HG03520 (cell line): Measurements from ENCODE around the gene PCSK4.

Experiments used
- ATAC-seq: cut with Tn5 transposase; IDR thresholded peaks from one replicate; pipeline ENCODE4 v1.9.1; 2021; ENCODE audit warnings: mild to moderate bottlenecking, moderate library complexity; ENCODE audit not compliant: unreplicated experiment

PCSK4 gene

DNA sequence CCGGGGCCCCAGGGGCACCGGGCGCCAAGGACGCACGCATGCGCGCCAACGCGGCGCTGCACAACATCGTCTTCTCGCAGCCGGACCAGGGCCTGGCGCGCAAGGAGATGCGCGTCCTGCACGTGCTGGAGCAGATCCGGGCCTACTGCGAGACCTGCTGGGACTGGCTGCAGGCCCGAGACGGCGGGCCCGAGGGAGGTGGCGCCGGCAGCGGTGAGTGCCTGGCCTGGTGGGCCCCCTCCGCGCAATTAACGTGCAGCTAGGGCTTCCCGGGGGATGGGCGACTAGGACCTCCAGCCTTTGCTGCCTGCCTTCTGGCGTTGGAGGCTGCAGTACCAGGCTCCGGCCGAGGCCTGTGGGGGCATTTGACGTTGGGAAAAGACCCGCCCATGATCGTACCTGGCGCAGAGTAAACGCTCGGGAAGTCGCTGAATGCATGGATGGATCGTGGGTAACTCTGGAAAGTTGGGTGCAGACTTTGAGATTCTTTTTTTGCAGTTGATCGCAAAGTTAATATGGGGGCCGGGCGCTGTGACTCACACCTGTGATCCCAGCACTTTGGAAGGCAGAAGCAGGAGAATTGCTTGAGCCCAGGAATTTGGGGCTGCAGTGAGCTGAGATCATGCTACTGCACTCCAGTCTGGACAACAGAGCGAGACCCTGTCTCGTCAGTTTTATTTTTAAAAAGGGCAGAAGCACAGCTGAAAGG, 33.0 kb downstream of the PCSK4 start:
- ATAC-seq: no peak

DNA sequence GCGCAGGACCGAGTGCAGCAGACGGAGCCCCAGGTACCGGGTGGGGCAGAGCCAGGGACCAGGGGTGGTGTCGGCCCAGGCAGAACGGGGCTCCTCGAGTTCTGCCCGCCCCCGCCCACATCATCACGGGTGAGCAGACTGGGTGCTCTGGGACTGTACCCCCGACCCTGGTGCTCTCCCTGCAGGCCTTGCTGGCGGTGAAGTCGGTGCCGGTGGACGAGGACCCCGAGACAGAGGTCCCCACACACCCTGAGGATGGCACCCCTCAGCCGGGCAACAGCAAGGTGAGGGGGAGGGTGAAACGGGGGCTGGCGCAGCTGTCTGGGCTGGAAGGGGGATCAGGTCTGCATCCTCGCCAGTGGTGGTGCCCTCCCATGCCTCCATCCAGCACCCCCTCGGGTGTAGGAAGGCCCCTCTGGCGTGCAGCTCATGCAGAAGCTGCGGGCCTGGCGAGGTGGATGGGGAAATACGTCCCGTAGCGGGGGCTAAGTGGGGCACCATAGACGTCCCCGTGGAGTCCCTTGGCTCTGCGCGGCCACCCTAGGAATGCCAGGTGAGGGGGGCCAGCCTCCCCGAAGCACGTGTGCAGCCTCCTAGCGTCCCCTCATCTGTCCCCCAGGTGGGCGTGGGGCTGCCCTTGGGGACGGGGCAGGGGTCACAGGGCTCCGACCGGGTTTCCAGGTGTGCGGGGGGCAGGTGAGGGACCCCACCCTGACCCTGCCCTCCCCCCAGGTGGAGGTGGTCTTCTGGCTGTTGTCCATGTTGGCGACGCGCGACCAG, 33.8 kb downstream of the PCSK4 start:
- ATAC-seq: no peak

DNA sequence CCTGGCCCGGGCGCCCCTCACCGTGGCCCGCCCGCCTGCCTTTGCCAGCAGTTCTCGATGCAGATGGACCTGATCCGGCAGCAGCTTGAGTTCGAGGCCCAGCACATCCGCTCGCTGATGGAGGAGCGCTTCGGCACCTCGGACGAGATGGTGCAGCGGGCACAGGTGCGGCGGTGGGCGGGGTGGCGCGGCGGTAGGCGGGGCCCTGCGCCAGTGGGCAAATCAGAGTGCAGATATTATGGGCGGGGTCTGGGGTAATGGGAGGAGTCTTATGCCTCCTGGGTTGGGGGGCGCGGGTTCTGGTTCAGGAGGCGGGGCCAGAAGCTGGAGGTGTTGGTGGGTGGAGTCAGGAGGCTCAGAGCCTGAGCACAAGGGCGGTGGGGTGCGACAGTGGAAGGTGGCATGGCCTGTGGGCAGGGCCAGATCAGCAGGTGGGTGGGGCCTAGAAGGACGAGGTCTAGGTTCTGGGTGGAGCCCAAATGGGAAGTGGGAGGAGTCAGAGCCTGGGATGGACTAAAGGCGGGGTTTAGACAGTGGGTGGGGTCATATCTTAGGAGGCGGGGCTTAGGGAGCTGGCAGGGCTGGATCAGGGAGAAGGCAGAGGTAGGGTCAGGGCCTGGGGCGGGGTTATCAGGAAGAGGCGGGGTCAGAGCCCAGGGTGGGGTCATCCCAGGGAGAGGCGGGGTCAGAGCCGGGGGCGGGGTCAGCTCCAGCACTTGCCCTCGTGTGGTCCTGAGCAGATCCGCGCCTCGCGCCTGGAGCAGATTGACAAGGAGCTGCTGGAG, 34.6 kb downstream of the PCSK4 start:
- ATAC-seq: no peak

DNA sequence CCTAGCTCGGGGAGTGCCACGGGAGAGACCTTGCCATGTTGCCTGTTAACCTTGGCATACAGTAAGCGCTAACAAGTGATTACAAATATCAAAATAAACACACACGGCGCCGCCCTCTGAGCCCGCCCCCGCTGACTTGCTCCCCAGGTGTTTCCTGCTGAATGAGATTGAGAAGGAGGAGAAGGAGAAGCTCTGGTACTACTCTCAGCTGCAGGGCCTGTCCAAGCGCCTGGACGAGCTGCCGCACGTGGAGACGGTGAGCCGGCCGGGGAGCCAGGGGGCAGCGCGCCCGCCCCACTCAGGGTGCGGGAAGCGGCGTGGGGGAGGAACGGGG, 35.2 kb downstream of the PCSK4 start:
- no peak for ATAC-seq

DNA sequence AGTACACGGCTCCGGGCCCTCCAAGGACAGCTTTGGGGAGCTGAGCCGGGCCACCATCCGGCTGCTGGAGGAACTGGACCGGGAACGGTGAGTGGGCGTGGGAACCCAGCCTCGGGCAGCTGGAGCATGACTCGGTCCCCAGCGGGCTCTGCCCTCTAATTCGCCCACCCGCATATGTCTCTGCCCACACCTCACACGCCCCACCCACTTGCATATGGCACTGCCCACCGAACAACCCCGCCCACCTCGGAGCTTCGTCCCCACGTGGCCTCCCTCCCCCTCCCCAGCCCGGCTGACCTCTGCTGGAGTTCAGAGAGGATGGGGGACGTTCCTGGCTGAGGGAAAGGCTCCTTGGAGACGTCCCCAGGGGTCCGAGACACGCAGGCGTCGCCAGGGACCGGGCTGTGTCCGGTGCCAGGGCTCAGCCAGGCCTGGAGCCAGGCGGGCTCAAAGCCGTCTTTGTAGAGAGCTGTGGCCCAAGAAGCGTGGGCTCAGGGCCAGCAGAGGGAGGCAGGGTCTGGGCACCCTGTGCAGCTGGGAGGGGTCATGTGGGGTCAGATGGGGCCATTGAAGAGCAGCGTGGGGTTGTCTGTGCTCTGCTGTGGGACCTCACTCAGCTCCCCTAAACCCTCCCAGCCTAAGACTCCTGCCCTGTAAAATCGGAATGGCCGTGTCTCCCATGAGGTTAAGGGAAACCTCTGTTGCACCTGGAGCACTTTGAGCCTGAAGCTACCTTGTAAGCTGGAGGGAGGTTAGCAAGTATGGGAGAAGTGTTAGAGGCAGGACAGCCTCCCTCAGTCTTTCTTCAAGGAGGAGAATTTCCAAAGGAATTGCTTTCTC, 36.4 kb downstream of the PCSK4 start:
- ATAC-seq: no peak

DNA sequence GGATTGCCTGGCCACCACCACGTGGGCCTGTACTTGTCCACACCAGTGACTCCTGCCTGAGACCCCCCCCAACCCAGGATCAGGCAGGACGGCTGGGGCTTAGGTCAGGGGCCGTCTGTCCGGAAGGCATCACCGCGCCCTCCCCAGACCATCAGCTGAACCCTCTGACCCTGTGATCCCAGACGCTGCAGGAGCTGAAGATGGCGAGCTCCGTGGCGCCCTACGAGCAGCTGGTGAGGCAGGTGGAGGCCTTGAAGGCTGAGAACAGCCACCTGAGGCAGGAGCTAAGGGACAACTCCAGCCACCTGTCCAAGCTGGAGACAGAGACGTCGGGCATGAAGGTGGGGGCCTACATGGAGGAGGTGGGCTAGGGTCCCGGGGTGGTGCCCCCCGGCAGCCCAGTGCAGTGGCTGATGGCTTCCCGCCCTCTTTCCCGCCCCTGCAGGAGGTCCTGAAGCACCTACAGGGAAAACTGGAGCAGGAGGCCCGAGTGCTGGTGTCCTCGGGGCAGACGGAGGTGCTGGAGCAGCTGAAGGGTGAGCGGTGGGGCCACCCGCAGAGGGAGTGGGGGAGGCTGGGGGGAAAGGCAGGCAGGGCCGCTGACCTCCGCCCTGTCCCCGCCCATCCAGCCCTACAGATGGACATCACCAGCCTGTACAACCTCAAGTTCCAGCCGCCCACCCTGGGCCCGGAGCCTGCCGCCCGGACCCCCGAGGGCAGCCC, 37.2 kb downstream of the PCSK4 start:
- no peak for ATAC-seq

DNA sequence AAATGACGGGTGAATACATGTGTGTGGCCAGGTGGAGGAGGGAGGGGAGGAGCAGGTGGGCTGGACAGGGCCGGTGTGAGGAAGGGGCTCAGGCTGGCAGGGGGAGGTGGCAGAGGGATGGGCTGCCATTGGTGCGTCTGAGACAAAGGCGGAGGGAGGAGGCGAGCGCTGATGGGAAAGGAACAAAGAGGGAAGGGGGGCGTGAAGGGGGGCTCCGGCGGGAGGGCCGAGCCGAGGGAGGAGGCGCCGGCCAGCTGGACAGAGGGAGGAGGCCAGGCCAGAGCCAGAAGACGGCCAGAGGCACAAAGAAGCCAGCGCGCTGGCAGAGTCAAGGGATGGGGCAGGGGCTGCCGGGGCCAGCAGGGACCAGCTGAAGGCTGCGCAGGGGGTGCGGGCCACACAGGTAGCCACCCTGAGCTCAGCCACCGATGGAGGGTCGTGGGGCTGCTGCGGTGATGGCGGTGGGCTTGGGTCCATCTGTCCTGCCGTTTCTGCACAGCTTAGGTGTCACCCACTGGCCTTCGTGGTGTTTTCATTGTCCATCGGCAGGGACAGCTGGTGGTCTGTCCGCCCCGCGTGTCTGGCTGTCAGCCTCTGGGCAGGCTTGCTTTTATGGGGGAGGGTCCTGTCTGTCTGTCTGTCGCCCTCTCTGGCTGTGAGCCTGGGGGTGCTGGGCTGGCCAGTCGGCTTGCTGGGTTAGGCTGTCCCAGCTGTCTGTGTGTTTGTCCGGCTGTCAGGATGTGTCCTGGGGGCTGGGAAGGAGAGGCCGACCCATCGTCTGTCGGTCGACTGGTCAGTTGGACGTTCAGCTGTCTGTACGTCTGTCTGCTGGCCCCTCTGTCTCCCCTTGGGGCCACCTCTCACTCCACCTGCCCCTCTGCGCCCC, 38.0 kb downstream of the PCSK4 start:
- no peak for ATAC-seq

DNA sequence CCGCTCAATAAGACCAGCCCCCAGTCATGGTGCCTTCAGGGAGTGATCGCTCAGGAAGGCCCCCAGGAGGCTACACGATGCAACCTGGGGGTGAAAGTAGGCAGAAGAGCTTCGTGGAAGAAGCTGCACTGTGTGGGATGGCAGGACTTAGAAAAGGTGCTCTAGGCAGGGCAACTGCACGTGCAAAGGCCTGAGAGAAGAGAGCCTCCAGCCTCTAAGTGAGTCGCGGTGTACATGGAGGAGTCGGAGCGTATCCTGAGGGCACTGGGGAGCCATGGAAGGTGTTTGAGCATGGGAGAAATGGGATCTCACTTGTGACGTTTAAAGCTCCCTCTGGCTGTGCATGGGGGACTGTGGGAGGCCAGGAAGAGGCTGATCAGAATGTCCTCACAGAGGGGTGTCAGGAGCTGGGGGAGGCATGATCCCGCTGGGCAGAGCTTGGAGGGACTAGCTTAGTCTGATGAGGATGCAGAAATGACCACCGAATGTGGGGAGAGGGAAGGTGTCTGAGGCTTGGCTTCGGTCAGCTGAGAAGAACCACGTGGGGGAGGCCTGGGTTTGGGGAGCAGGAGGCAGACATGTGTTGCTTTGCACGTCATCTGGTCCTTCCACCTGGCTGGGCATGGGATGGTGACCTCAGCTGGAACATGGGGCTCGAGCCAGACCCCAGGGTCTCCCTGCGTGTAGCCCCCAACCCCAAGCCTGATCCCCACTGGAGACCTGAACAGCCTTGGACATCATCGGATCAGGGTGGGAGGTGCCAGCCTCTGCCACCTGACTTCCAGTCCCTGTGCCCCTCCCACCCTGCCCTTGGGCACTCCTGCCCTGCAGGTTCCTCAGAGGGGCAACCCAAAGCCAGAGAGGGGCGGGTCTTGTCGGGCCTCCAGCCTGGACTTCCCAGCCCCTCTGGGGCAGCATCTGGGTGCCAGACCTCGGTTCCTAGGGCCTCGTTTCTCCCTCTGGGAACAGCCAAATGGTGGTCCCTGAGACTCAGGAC, 39.1 kb downstream of the PCSK4 start:
- ATAC-seq: no peak

DNA sequence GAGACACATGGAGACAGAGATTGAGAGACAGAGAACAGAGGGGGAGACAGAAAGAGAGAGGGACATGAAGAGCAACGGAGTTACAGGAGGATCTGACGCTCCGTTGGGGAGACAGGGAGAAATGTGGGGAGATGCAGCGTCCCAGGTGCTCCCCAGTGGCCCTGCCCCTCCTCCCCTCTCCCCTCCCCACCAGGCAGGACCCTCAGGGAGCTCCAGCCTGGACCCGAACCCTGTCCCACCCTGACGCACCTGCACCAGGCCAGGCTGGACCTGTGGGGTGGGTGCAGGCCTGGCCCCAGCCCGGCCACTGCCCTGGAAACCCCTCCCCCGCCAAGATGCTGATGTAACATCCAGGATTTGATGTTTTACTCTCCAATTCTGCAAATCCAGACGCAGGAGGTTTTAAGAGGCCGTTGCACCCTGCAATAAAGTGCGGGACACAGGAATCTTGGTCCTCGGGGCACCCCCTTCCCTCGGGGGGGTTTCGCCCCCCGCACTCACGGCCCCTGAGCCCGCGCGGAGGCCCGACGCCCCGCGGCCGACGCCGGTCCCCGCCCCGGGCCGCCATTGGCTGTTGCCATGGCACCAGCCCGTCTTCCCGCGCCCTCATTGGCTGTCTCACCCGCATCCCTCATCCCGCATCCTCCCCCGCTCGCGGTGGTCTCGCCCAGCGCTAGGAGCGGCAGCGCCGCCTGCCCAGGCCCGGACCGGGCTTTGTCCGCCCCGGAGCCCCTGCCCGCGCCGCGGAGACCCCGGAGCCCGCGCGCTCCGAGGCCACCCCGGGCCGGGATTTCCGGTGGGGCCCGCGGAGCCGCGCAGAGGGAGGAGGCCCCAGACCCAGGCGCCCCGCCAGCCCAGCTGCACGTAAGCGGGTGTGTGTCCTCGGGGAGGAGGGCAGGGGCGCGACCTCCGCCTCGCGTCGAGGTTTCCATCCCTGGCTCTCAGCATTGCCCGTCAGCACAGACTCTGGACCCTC, 40.4 kb downstream of the PCSK4 start, which contains the start of gene APC2:
Gene APC2, plus strand, starts transcription at position 655 of the 976 bp plus-strand sequence. CDS start 2,881 bp downstream, outside the sequence.
- no peak for ATAC-seq

DNA sequence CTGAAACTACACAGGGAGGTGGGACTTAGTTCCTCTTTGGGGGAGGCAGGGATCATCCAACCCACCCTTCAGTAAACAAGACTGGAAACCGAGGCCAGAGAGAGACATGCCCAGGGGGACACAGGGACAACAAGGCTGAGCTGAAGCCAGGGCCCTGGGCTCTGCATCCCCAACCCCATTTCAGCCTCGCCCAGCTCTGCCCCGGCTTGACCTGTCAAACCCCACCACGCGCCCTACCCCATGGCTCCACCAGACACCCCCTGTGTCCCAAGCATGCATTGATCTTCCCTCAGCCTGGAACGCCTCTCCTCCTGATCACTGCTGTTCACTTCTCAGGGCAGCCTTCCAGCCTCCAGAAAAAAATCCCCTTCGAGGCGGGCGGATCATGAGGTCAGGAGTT, 42.2 kb downstream of the PCSK4 start:
- no peak for ATAC-seq

DNA sequence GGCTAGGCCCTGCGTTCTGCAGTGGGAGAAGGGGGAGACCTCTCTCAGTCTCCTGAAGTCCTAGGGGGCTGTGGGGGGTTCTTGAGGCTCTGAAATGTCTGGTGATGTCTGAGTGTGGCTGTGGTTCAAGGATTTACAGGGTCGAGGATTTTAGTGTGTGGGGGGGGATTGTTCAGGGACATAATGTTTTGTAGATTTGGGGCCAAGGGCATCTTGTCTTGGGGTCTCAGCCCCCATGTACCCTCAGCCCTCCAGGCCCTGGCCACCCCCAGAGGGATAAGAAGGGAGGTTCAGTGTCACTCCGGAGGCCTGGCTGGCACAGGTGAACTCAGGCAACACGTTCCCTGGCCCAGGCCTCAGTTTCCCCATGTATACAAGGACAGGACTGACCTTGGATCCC, 42.6 kb downstream of the PCSK4 start:
- ATAC-seq: no peak

DNA sequence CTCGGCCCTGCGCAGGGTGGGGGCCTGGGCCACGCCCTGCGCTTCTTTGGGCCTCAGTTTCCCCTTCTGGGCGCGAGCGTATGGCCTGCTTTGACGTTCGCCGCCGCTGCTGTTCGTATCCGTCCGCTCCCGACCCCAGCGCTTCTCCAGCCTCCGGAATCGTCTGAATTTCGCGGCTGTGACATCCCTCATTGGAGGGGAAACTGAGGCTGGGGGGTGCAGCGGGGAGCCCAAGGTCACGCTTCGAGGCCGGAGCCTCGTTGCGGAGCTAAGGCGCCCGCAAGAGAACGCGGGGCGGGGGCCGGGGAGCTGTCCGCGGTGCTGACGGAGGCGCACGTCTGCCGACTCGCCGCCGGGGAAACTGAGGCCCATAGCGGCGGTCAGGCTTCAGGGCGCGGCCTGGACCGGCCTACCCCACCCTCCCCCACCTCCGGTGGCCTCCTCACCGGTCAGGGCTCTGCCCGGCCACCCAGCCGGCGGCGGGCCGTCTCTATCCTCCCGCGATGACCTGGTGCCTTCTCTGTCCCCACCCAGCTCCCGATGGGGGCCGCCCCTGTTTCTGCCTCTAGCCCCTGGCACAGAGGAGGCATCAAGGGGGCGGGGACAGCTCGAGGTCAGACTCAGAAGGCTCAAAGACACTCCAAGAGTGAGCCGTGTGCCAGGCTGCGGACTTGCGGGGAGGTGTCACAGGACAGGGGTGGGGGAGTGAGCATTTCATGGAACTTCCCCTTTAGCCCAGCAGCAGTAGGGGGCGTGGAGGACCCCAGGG, 43.3 kb downstream of the PCSK4 start:
- no peak for ATAC-seq

DNA sequence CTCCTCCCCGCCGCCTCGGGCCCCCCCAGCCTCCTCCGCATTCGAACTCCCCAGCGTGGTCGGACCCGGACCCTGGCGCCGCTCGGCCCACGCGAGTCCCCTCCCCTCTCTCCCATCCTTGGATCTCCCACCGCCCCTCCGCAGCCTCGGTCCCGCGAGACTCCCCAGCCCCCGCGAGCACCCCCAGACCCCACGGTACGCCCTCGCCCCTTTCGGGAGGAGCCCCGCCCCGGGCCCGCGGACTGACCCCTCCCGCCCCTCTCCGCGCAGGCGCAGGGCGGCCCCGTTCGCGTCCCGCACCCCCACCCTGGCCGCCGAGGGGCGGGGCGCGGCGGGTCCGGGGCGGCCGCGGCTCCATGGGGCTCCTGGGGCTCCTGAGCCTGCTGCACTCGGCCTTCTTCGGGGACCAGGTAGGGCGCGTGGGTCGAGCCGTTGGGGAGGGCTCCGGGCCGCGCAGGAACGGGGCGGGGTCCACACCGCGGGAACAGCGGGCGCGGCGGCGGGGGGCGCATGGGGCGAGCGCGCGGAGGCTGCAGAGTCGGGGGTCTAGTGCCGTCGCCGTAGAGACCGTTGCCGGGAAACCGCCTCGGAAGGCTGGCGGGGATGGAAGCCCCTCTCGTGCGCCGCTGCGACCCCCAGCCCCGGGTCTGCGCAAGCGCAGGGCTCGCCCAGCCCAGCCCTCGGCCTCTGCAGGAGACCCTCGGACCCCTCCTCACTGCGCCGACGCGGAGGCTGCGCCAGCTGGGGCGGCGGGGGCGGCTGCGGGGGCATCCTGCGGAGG, 44.0 kb downstream of the PCSK4 start:
- no peak for ATAC-seq

DNA sequence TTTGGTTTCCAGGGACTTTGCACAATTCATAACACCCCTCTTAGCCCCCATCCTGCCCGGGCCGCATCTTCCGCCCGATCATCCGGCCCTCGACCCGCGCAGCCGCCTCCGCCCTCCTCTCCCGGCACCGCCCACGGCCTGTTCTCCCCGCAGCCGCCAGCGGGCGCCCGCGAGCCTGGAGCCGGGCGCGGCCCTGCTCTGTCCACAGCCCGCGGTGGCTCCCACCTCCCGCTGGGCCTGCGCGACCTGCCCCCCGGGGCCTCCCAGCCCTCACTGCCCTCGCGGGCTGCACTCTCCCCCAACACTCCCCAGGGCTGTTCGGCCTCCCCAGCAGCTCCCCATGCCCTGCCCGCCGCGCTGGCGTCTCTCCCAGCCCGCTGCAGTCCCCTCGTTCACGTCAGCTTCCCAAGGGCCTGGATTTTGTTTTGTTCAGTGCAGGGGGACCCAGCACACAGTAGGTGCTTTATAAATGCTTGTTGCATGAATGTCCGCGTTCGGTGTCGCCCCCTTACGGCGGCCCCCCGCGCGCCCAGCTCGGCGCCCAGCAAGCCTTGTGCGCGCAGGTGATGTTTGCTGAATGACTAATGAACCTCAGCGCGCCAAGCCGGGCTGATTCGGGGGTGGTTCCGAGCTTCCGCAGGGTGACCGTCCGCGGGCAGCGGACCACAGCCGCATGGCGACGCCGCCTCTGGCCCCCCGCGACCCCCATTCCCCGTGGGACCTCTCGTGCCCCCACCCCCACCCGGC, 44.8 kb downstream of the PCSK4 start:
- peak; percentile 51 for ATAC-seq
